ENCODE results near the gene ACOXL. TPM values are rescaled to one million over a fixed set of nuclear protein-coding genes. Genes with fewer than 3 reads are reported as not detected.

Gene ACOXL
- total and polyA plus RNA-seq, 2 of the 8 experiments (the other 6 are each of a cell fraction or from before 2014, with no cell fraction given) = 11.4 to 20.6 TPM

DNA sequence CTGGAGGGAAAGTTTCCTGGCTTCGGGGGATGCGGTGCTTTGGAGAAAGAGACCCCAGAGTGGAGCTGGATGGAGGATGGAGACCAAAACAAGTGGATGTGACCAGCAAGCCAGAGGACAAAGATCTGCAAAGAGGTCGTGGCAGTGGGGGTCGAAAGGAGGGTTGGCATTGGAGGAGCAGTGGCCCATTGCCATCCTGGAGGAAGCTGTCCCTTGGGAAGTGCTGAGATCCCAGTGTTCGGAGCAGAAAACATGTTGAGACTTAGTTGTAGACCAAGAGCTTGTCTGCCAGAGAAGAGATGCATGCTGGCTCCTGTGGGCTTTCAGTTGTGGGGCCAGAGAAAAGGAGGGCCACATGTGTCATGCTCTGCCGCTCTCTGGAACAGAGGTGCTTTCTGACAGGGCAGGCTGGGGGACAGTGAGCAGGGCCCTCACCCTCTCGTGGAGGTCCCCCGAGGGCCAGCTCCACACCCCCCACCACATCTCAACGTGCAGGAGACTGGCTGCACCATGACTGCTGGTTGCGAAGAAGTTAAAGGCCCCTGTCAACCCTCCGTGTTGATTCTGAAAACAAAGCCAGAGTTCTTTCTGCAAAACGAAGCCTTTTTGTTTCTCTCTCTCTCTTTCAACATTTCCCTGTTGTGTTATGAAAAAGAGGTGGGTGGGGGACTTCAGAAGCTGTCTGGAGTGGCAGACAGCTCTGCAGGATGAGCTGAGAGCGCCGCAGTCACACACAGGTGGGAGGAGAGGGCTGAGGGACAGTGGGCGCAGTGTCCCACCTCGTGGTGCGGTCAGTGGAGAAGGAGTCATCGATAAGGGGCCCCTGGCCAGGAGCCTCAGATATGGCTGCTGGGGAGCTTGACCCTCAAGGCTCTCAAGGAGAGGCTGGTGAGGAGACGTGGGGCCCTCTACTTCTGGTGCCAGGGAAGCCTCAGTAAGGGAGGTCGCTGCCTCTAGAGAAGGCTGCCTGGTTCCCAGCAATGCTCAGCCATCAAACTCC, 310.7 kb downstream of the ACOXL start:
- Histone ChIP-seq H4K20me1 (replicated peaks in 1 of 2; ENCODE audit: control insufficient read depth in 1 of 2, insufficient read depth in 2 of 2, low read length in 2 of 2) (no peaks in the 10 kb centered on the region), H3K36me3 (ENCODE audit: control insufficient read depth in 2 of 4, insufficient read depth in 4 of 4, low read length in 3 of 4) (no peaks in the 10 kb centered on the region), H2BK20ac (ENCODE audit: low read length) (no peak overlapping the region), H4K8ac (ENCODE audit: extremely low read depth, insufficient read depth, low read length) (no peak overlapping the region), H3K56ac (replicated peaks; ENCODE audit: insufficient read length, low read depth, low read length) (no peak overlapping the region), H3K4ac (replicated peaks; ENCODE audit: insufficient read length, low read depth, low read length) (no peak overlapping the region), H2AK5ac (ENCODE audit: low read depth, low read length) (no peak overlapping the region), H3K79me1 (ENCODE audit: low read depth, low read length) (no peaks in the 10 kb centered on the region), H4K5ac (ENCODE audit: insufficient read length, low read depth, low read length) (no peak overlapping the region), H3K23me2 (ENCODE audit: low read depth, low read length) (no peaks in the 10 kb centered on the region), H3K4me3 (ENCODE audit: extremely low read depth in 1 of 4, insufficient read depth in 2 of 4, low read depth in 3 of 4, low read length in 4 of 4) (no peak overlapping the region), H3K9ac (replicated peaks in 1 of 4; ENCODE audit: extremely low read depth in 1 of 4, low read depth in 3 of 4, low read length in 3 of 4) (no peak overlapping the region), H2BK12ac (ENCODE audit: low read depth, low read length) (no peak overlapping the region), H2BK120ac (replicated peaks; ENCODE audit: low read depth, low read length) (no peak overlapping the region), H2BK15ac (ENCODE audit: low read length) (no peak overlapping the region), H3K4me2 (ENCODE audit: insufficient read depth in 1 of 2, low read depth in 2 of 2, low read length in 2 of 2) (no peak overlapping the region), H4K91ac (replicated peaks; ENCODE audit: insufficient read length, low read length) (no peak overlapping the region), H3K18ac (ENCODE audit: extremely low read depth, low read length) (no peak overlapping the region), H3K27ac (ENCODE audit: low read depth, low read length) (no peak overlapping the region), H3K14ac (ENCODE audit: insufficient read length) (no peak overlapping the region), H3K27me3 (replicated peaks in 1 of 4; ENCODE audit: control insufficient read depth in 3 of 4, extremely low read depth in 1 of 4, insufficient read depth in 3 of 4, low read length in 3 of 4) (no peaks in the 10 kb centered on the region), H2AFZ (ENCODE audit: low read length) (no peak overlapping the region), H3K79me2 (ENCODE audit: control insufficient read depth in 1 of 2, insufficient read depth in 2 of 2, low read length in 2 of 2) (no peaks in the 10 kb centered on the region), H3K23ac (ENCODE audit: insufficient read length) (no peak overlapping the region), H3K4me1 (replicated peaks in 1 of 4; ENCODE audit: control insufficient read depth in 3 of 4, insufficient read depth in 4 of 4, low read length in 3 of 4) (no peaks in the 10 kb centered on the region; a peak in 1 of 7 replicates), H3K9me3 (ENCODE audit: insufficient read depth in 2 of 2, low read depth in 1 of 2, low read length in 1 of 2) (no peaks in the 10 kb centered on the region), H2BK5ac (ENCODE audit: low read depth, low read length) (no peak overlapping the region)
- ChIA-PET POLR2A (ENCODE audit: partially characterized antibody) (no interaction called here), CTCF (ENCODE audit: partially characterized antibody) (interaction anchor here (0.6 to 1.9 kb wide), 3 partner anchors 12 to 24 kb away, joined by 4 to 5 read pairs (median 4); no protein-coding TSS in a partner anchor)
- DNase-seq (ENCODE audit: low read depth in 1 of 2, low spot score in 2 of 2) = peak in 1 of 2 experiments; percentile 35
- TF ChIP-seq SAP30 (IDR thresholded peaks at IDR 0.05; ENCODE audit: insufficient read depth, insufficient replicate concordance, low read length) (no peak), NANOG (IDR thresholded peaks at IDR 0.05; ENCODE audit: insufficient read depth, low read depth, low read length, poor library complexity, severe bottlenecking) (no peak), POLR2AphosphoS5 (IDR thresholded peaks at IDR 0.05; ENCODE audit: low read depth, low read length) (no peak), EGR1 (IDR thresholded peaks at IDR 0.05; ENCODE audit: borderline replicate concordance, low read depth, low read length) (no peak)
- 91% methylated on average over 20 of the region's 20 CpGs; no CpG with 5 or more reads in 1 of the 2 experiments for WGBS, 2 experiments (ENCODE audit: extremely low coverage in 1 of 2, insufficient coverage in 1 of 2, insufficient read length in 1 of 2, insufficient replicate concordance in 2 of 2, low coverage in 1 of 2, low lambda C conversion rate in 2 of 2, missing lambda C conversion rate in 1 of 2)
- no peak for FAIRE-seq
